DND-41 (cell line): ENCODE data around the gene TMEFF2.

Source experiments
- ATAC-seq: fragments of 200-7000 bp; cut with Tn5 transposase; 3 replicates; pipeline ENCODE4 v1.9.1; 2021; ENCODE audit warnings: low read depth; ENCODE audit not compliant: insufficient read depth
- DNase-seq: peaks from one replicate; pipeline ENCODE4 v3.0.0-alpha.2; 2020
- H2AFZ ChIP-seq: 2 replicates; pipeline ENCODE4 v1.6.0; 2012; ENCODE audit warnings: low read depth, low read length
- H3K27ac ChIP-seq: 2 replicates; pipeline ENCODE4 v1.5.1; 2012; ENCODE audit warnings: low read length, inconsistent platforms
- H3K27me3 ChIP-seq: fragments of 200-600 bp; sonication (generic); 2 replicates; pipeline ENCODE4 v1.6.0; 2012; ENCODE audit warnings: low read length, mild to moderate bottlenecking, inconsistent platforms; ENCODE audit not compliant: insufficient read depth, poor library complexity
- H3K36me3 ChIP-seq: 2 replicates; pipeline ENCODE4 v1.5.1; 2012; ENCODE audit warnings: low read length, inconsistent platforms; ENCODE audit not compliant: insufficient read depth
- H3K4me1 ChIP-seq: 2 replicates; pipeline ENCODE4 v1.5.1; 2012; ENCODE audit warnings: mild to moderate bottlenecking, low read length; ENCODE audit not compliant: insufficient read depth
- H3K4me2 ChIP-seq: 2 replicates; pipeline ENCODE4 v1.6.0; 2012; ENCODE audit warnings: mild to moderate bottlenecking, moderate library complexity, low read length, inconsistent platforms; ENCODE audit not compliant: insufficient read depth
- H3K4me3 ChIP-seq, 2 experiments: fragments of 200-600 bp in 1 of 2; shearing (Covaris generic) in 1 of 2; 2 replicates each; pipeline ENCODE4 v1.5.1; 2012 to 2016; ENCODE audit warnings: inconsistent platforms in 2 of 2, low read length in 2 of 2, mild to moderate bottlenecking in 2 of 2, low read depth in 1 of 2, moderate library complexity in 1 of 2
- H3K79me2 ChIP-seq: 2 replicates; pipeline ENCODE4 v1.6.0; 2012; ENCODE audit warnings: low read length, inconsistent platforms; ENCODE audit not compliant: insufficient read depth
- H3K9ac ChIP-seq: 2 replicates; pipeline ENCODE4 v1.6.0; 2012; ENCODE audit warnings: low read depth, mild to moderate bottlenecking, inconsistent platforms, low read length, moderate library complexity
- H3K9me3 ChIP-seq: 2 replicates; pipeline ENCODE4 v1.5.1; 2012; ENCODE audit warnings: low read length, moderate library complexity, mild to moderate bottlenecking, inconsistent platforms; ENCODE audit not compliant: insufficient read depth, severe bottlenecking
- H4K20me1 ChIP-seq: 2 replicates; pipeline ENCODE4 v1.6.0; 2012; ENCODE audit warnings: low read length; ENCODE audit not compliant: insufficient read depth
- EZH2 ChIP-seq: IDR thresholded peaks from 3 replicates; pipeline ENCODE4 v1.6.1; 2012; ENCODE audit warnings: borderline replicate concordance, low read depth, mild to moderate bottlenecking, moderate library complexity, low read length, inconsistent platforms; ENCODE audit not compliant: severe bottlenecking
- TF ChIP-seq, protein P1 (sequence below): IDR thresholded peaks from 2 replicates; pipeline ENCODE4 v1.5.1; 2012; ENCODE audit warnings: borderline replicate concordance, low read length, moderate library complexity, mild to moderate bottlenecking; ENCODE audit not compliant: poor library complexity, severe bottlenecking; ENCODE audit errors: extremely low read depth

The TMEFF2 gene

GRCh38 chr2:192098814-192099491, 95.8 kb downstream of the TMEFF2 start:
- no peaks in the 10 kb centered on the region for H3K9me3 ChIP-seq
- H3K27me3 ChIP-seq = no peaks in the 10 kb centered on the region
- H3K4me1 ChIP-seq = no peaks in the 10 kb centered on the region
- H3K36me3 ChIP-seq = no peaks in the 10 kb centered on the region
- no peak overlapping the region for H3K4me2 ChIP-seq
- no peaks in the 10 kb centered on the region for H3K79me2 ChIP-seq
- no peak overlapping the region for H2AFZ ChIP-seq
- ATAC-seq (no peak), DNase-seq (no peak)
- H4K20me1 ChIP-seq = no peaks in the 10 kb centered on the region
- no peak overlapping the region for H3K4me3 ChIP-seq
- TF ChIP-seq, protein P1, sequence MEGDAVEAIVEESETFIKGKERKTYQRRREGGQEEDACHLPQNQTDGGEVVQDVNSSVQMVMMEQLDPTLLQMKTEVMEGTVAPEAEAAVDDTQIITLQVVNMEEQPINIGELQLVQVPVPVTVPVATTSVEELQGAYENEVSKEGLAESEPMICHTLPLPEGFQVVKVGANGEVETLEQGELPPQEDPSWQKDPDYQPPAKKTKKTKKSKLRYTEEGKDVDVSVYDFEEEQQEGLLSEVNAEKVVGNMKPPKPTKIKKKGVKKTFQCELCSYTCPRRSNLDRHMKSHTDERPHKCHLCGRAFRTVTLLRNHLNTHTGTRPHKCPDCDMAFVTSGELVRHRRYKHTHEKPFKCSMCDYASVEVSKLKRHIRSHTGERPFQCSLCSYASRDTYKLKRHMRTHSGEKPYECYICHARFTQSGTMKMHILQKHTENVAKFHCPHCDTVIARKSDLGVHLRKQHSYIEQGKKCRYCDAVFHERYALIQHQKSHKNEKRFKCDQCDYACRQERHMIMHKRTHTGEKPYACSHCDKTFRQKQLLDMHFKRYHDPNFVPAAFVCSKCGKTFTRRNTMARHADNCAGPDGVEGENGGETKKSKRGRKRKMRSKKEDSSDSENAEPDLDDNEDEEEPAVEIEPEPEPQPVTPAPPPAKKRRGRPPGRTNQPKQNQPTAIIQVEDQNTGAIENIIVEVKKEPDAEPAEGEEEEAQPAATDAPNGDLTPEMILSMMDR = no peak
- no peak for TF ChIP-seq EZH2
- H3K9ac ChIP-seq = no peak overlapping the region
- no peak overlapping the region for H3K27ac ChIP-seq

DNA sequence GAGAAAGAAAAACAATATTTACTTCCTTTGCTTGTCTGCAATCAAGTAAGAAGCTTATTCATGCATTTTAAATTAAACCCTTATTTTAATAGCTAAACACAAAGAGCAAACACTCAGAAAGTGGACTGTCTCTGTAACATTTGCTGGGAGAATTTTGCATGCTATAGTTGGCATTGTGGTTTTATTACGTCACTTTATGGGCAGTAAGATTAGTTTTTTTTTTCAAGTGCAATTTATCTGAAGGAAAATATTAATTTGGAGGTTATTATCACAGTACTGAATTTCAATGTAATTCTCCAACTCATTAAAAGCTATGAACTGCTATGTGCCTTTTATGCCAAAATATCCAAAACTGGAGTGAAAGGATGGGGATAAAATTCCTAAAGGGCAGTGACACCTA, 103.3 kb downstream of the TMEFF2 start:
- no peak for ATAC-seq
- Histone ChIP-seq H3K36me3 (no peaks in the 10 kb centered on the region), H3K79me2 (no peaks in the 10 kb centered on the region), H3K9me3 (no peaks in the 10 kb centered on the region), H4K20me1 (no peaks in the 10 kb centered on the region), H2AFZ (no peak overlapping the region), H3K27me3 (peaks cover 6% of the 10 kb centered on the region), H3K4me1 (no peaks in the 10 kb centered on the region), H3K4me2 (no peak overlapping the region), H3K9ac (no peak overlapping the region), H3K4me3 (no peak overlapping the region), H3K27ac (no peak overlapping the region)
- no peak for TF ChIP-seq EZH2
- TF ChIP-seq, protein P1 = no peak
- no peak for DNase-seq

GRCh38 chr2:192090911-192091310, 103.8 kb downstream of the TMEFF2 start:
- H2AFZ ChIP-seq = no peak overlapping the region
- DNase-seq (no peak), ATAC-seq (no peak)
- no peak overlapping the region for H3K4me3 ChIP-seq
- no peak overlapping the region for H3K9ac ChIP-seq
- TF ChIP-seq, protein P1 = no peak
- TF ChIP-seq EZH2 = no peak
- peaks cover 6% of the 10 kb centered on the region for H3K27me3 ChIP-seq
- H3K4me2 ChIP-seq = no peak overlapping the region
- H3K4me1 ChIP-seq = no peaks in the 10 kb centered on the region
- H4K20me1 ChIP-seq = no peaks in the 10 kb centered on the region
- no peaks in the 10 kb centered on the region for H3K9me3 ChIP-seq
- H3K79me2 ChIP-seq = no peaks in the 10 kb centered on the region
- no peak overlapping the region for H3K27ac ChIP-seq
- no peaks in the 10 kb centered on the region for H3K36me3 ChIP-seq
